Stomach smooth muscle (tissue), 2 donors: ENCODE data around the gene ZNF594.
"Not testable (repeated sequence)": the region's sequence is repeated elsewhere in the genome, so short reads cannot be mapped to it uniquely, and the experiment has no call there.

Experiments used
- H3K27ac ChIP-seq: one replicate; pipeline ENCODE4 v1.7.0; 2013; ENCODE audit warnings: mild to moderate bottlenecking, low read length, inconsistent platforms
- H3K27me3 ChIP-seq, 2 donors: one replicate each; pipeline ENCODE4 v1.7.0; 2013; ENCODE audit warnings: low read length in 2 of 2; ENCODE audit not compliant: insufficient read depth in 2 of 2, control insufficient read depth in 1 of 2
- H3K36me3 ChIP-seq, 2 donors: one replicate each; pipeline ENCODE4 v1.7.0; 2013; ENCODE audit warnings: low read length in 2 of 2; ENCODE audit not compliant: control insufficient read depth in 2 of 2, insufficient read depth in 2 of 2
- H3K4me1 ChIP-seq: one replicate; pipeline ENCODE4 v1.7.0; 2013; ENCODE audit warnings: low read length; ENCODE audit not compliant: control insufficient read depth, insufficient read depth
- H3K4me3 ChIP-seq, 2 donors: one replicate each; pipeline ENCODE4 v1.7.0; 2013; ENCODE audit warnings: low read length in 2 of 2
- H3K9ac ChIP-seq, 2 donors: one replicate each; pipeline ENCODE4 v1.7.0; 2013; ENCODE audit warnings: low read length in 2 of 2, mild to moderate bottlenecking in 1 of 2
- H3K9me3 ChIP-seq, 2 donors: one replicate each; pipeline ENCODE4 v1.7.0; 2013; ENCODE audit warnings: low read length in 2 of 2; ENCODE audit not compliant: control insufficient read depth in 2 of 2
- donor health status: healthy.
- donor health status: Pancreatic carcinoma.

The ZNF594 gene

GRCh38 chr17:5135726-5136579 lies 55.7 kb downstream of the ZNF594 start:
- Histone ChIP-seq H3K9me3 (no peaks in the 10 kb centered on the region), H3K4me3 (no peak overlapping the region), H3K4me1 (no peaks in the 10 kb centered on the region), H3K9ac (no peak overlapping the region), H3K36me3 (no peaks in the 10 kb centered on the region), H3K27me3 (no peaks in the 10 kb centered on the region), H3K27ac (no peak overlapping the region)

- not testable (repeated sequence) for H3K4me1 ChIP-seq, H3K9me3 ChIP-seq, H3K4me3 ChIP-seq, H3K27ac ChIP-seq, H3K27me3 ChIP-seq, H3K36me3 ChIP-seq, H3K9ac ChIP-seq
Measured at GRCh38 chr17:5135131-5135712, 56.4 kb downstream of the ZNF594 start.

GRCh38 chr17:5134571-5134970 lies 57.1 kb downstream of the ZNF594 start:
- not testable (repeated sequence) for H3K9ac ChIP-seq, H3K27ac ChIP-seq, H3K36me3 ChIP-seq, H3K4me3 ChIP-seq, H3K4me1 ChIP-seq, H3K27me3 ChIP-seq, H3K9me3 ChIP-seq

GRCh38 chr17:5133961-5134360 lies 57.7 kb downstream of the ZNF594 start:
- H3K9me3 ChIP-seq, H3K27me3 ChIP-seq, H3K27ac ChIP-seq: not testable (repeated sequence)

GRCh38 chr17:5133311-5133710 lies 58.4 kb downstream of the ZNF594 start:
- H3K27me3 ChIP-seq: no peaks in the 10 kb centered on the region
- H3K4me1 ChIP-seq: no peaks in the 10 kb centered on the region
- H3K9me3 ChIP-seq: no peaks in the 10 kb centered on the region
- no peak overlapping the region for H3K4me3 ChIP-seq
- no peak overlapping the region for H3K27ac ChIP-seq
- no peaks in the 10 kb centered on the region for H3K36me3 ChIP-seq
- no peak overlapping the region for H3K9ac ChIP-seq

More at GRCh38 chr17:5133961-5134360, 57.7 kb downstream of the ZNF594 start:
- not testable (repeated sequence) for H3K9ac ChIP-seq, H3K4me1 ChIP-seq, H3K4me3 ChIP-seq, H3K36me3 ChIP-seq

- H3K36me3 ChIP-seq, H3K27me3 ChIP-seq, H3K27ac ChIP-seq: not testable (repeated sequence)
Measured at GRCh38 chr17:5132503-5133225, 59.0 kb downstream of the ZNF594 start.

GRCh38 chr17:5131799-5132502 lies 59.7 kb downstream of the ZNF594 start:
- not testable (repeated sequence) for H3K9ac ChIP-seq, H3K9me3 ChIP-seq, H3K4me1 ChIP-seq, H3K4me3 ChIP-seq, H3K36me3 ChIP-seq, H3K27me3 ChIP-seq, H3K27ac ChIP-seq

More at GRCh38 chr17:5132503-5133225, 59.0 kb downstream of the ZNF594 start:
- not testable (repeated sequence) for H3K9me3 ChIP-seq, H3K4me3 ChIP-seq, H3K4me1 ChIP-seq, H3K9ac ChIP-seq

GRCh38 chr17:5131146-5131715 lies 60.4 kb downstream of the ZNF594 start:
- Histone ChIP-seq H3K36me3 (no peaks in the 10 kb centered on the region), H3K4me1 (no peaks in the 10 kb centered on the region), H3K4me3 (no peak overlapping the region), H3K27ac (no peak overlapping the region), H3K27me3 (no peaks in the 10 kb centered on the region), H3K9me3 (no peaks in the 10 kb centered on the region), H3K9ac (no peak overlapping the region)

GRCh38 chr17:5130687-5131086 lies 61.0 kb downstream of the ZNF594 start:
- not testable (repeated sequence) for H3K27ac ChIP-seq, H3K9ac ChIP-seq, H3K4me3 ChIP-seq, H3K9me3 ChIP-seq, H3K27me3 ChIP-seq, H3K36me3 ChIP-seq, H3K4me1 ChIP-seq

DNA sequence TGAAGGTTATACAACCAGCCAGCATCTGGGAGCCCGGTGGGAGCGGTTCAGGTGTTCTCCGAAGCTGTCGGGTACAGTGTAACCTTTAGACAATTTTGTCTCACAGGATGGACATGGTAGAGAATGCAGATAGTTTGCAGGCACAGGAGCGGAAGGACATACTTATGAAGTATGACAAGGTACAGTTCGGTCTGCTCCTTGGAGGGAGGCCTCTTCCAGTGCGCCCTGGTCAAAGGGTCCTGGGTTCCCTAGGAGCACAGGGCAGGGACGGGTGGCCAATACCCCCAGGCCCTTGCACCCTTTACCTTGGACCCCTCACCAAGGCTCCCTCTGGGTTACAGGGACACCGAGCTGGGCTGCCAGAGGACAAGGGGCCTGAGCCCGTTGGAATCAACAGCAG lies 61.4 kb downstream of the ZNF594 start:
- H3K4me1 ChIP-seq, H3K9ac ChIP-seq, H3K27me3 ChIP-seq, H3K9me3 ChIP-seq, H3K4me3 ChIP-seq, H3K36me3 ChIP-seq, H3K27ac ChIP-seq: not testable (repeated sequence)
